ENCODE data around the gene PARP14. TPM values are rescaled to one million over a fixed set of nuclear protein-coding genes. Genes with fewer than 3 reads are reported as not detected.
"Not testable (repeated sequence)": the region's sequence is repeated elsewhere in the genome, so short reads cannot be mapped to it uniquely, and the experiment has no call there.

Gene PARP14
- total RNA-seq, 1 donor from 2014 or later, result 12.7 TPM

GRCh38 chr3:122700193-122700592 is 19.6 kb downstream of the PARP14 start:
- intact Hi-C loops (cut with DNase I), result no loop called here
- no peak for DNase-seq (ENCODE audit: low spot score)

GRCh38 chr3:122705379-122705778 is 24.7 kb downstream of the PARP14 start:
- DNase-seq (ENCODE audit: low spot score), result no peak
- intact Hi-C loops (cut with DNase I), result no loop called here

GRCh38 chr3:122710616-122711251 is 30.1 kb downstream of the PARP14 start:
- DNase-seq (ENCODE audit: low spot score); intact Hi-C loops (cut with DNase I): not testable (repeated sequence)

GRCh38 chr3:122714273-122714672 is 33.6 kb downstream of the PARP14 start:
- intact Hi-C loops (cut with DNase I), result no loop called here
- no peak for DNase-seq (ENCODE audit: low spot score)

- no peak for DNase-seq (ENCODE audit: low spot score)
- intact Hi-C loops (cut with DNase I), result no loop called here
Measured at GRCh38 chr3:122716667-122717066, 36.0 kb downstream of the PARP14 start.

- intact Hi-C loops (cut with DNase I), result no loop called here
Measured at GRCh38 chr3:122719273-122719921, 38.8 kb downstream of the PARP14 start.

GRCh38 chr3:122725106-122725505 is 44.5 kb downstream of the PARP14 start:
- no peak for DNase-seq (ENCODE audit: low spot score)
- intact Hi-C loops (cut with DNase I), result no loop called here

More at GRCh38 chr3:122719273-122719921, 38.8 kb downstream of the PARP14 start:
- no peak for DNase-seq (ENCODE audit: low spot score)

- intact Hi-C loops (cut with DNase I), result no loop called here
- DNase-seq (ENCODE audit: low spot score), result no peak
Measured at GRCh38 chr3:122727294-122727693, 46.7 kb downstream of the PARP14 start.

- DNase-seq (ENCODE audit: low spot score), result no peak
- intact Hi-C loops (cut with DNase I), result no loop called here
Measured at GRCh38 chr3:122727766-122728165, 47.1 kb downstream of the PARP14 start.

GRCh38 chr3:122728186-122728585 is 47.5 kb downstream of the PARP14 start:
- no peak for DNase-seq (ENCODE audit: low spot score)
- intact Hi-C loops (cut with DNase I), result no loop called here

- no peak for DNase-seq (ENCODE audit: low spot score)
- intact Hi-C loops (cut with DNase I), result no loop called here
Measured at GRCh38 chr3:122728756-122729514, 48.3 kb downstream of the PARP14 start.

- no peak for DNase-seq (ENCODE audit: low spot score)
- intact Hi-C loops (cut with DNase I), result no loop called here
Measured at GRCh38 chr3:122730240-122730639, 49.6 kb downstream of the PARP14 start.

GRCh38 chr3:122732682-122733525 is 52.3 kb downstream of the PARP14 start:
- DNase-seq (ENCODE audit: low spot score); intact Hi-C loops (cut with DNase I): not testable (repeated sequence)

- intact Hi-C loops (cut with DNase I), result no loop called here
- no peak for DNase-seq (ENCODE audit: low spot score)
Measured at GRCh38 chr3:122739172-122739571, 58.5 kb downstream of the PARP14 start.

GRCh38 chr3:122742234-122742633 is 61.6 kb downstream of the PARP14 start:
- DNase-seq (ENCODE audit: low spot score), result no peak
- intact Hi-C loops (cut with DNase I), result no loop called here

GRCh38 chr3:122743581-122744120 is 63.0 kb downstream of the PARP14 start:
- no peak for DNase-seq (ENCODE audit: low spot score)
- intact Hi-C loops (cut with DNase I), result no loop called here

GRCh38 chr3:122745369-122746021 is 64.9 kb downstream of the PARP14 start:
- intact Hi-C loops (cut with DNase I), result no loop called here

GRCh38 chr3:122747295-122747694 is 66.7 kb downstream of the PARP14 start:
- intact Hi-C loops (cut with DNase I); DNase-seq (ENCODE audit: low spot score): not testable (repeated sequence)

More at GRCh38 chr3:122745369-122746021, 64.9 kb downstream of the PARP14 start:
- DNase-seq (ENCODE audit: low spot score), result no peak

- DNase-seq (ENCODE audit: low spot score), result no peak
- intact Hi-C loops (cut with DNase I), result no loop called here
Measured at GRCh38 chr3:122748347-122748746, 67.7 kb downstream of the PARP14 start.
